Progenitor cell of endocrine pancreas (in vitro differentiated cells): ENCODE data around the gene SRGAP1. TPM values are rescaled to one million over a fixed set of nuclear protein-coding genes. Genes with fewer than 3 reads are reported as not detected.

Experiments
- DNase-seq: peaks from one replicate; pipeline ENCODE4 v3.0.0; 2021; ENCODE audit warnings: low spot score; ENCODE audit not compliant: unreplicated experiment
- H3K27ac Mint-ChIP-seq: 2 replicates; pipeline ENCODE4 v1.8.0; 2021; ENCODE audit warnings: mild to moderate bottlenecking, moderate library complexity, mixed read lengths
- H3K27me3 Mint-ChIP-seq: 2 replicates; pipeline ENCODE4 v1.8.0; 2021; ENCODE audit warnings: mixed read lengths
- H3K36me3 Mint-ChIP-seq: 2 replicates; pipeline ENCODE4 v1.8.0; 2022; ENCODE audit warnings: mixed read lengths; ENCODE audit not compliant: insufficient read depth
- H3K4me1 Mint-ChIP-seq: 2 replicates; pipeline ENCODE4 v1.8.0; 2021; ENCODE audit warnings: low read depth, mixed read lengths
- H3K4me3 Mint-ChIP-seq: 2 replicates; pipeline ENCODE4 v1.8.0; 2021; ENCODE audit warnings: low read depth, mild to moderate bottlenecking, moderate library complexity, mixed read lengths
- H3K9me3 Mint-ChIP-seq: 2 replicates; pipeline ENCODE4 v1.8.0; 2021; ENCODE audit warnings: low read depth, mixed read lengths
- total RNA-seq: library from RNA; stranded (reverse); gene quantifications from 2 replicates; pipeline ENCODE4 v1.2.1, GENCODE V29; 2021
- TF ChIP-seq, protein P1 (sequence below): fragments of 200-600 bp; sonication (generic); IDR thresholded peaks from one replicate; pipeline ENCODE4 v1.5.0; 2021; ENCODE audit warnings: antibody characterized with exemption, mild to moderate bottlenecking; ENCODE audit not compliant: unreplicated experiment

The SRGAP1 gene
- total RNA-seq, 1 donor from 2014 or later: 23.1 TPM

GRCh38 chr12:64170024-64170423, 325.5 kb downstream of the SRGAP1 start:
- H3K27ac Mint-ChIP-seq: no peak overlapping the region
- no peaks in the 10 kb centered on the region for H3K27me3 Mint-ChIP-seq
- H3K4me1 Mint-ChIP-seq: peaks cover 3% of the 10 kb centered on the region

DNA sequence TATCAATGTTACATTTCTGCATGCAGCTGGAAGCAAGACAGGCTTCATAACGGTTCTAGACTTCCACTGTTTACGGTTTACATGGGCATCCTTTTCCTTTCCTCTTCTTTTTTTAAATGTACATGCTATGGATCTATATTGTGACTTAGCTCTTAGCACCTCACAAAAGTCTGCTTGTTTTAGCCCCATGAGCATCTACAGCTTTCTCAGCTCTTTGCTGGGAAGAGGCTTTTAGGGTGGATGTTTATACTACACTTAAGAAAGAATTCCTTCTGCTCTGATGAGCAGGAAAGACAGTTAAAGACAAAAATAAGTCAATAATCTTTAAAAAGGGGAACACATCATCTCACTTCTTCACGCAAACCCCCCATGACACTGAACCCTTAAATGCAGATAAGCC, 326.2 kb downstream of the SRGAP1 start:
- no peak for DNase-seq
- TF ChIP-seq, protein P1, sequence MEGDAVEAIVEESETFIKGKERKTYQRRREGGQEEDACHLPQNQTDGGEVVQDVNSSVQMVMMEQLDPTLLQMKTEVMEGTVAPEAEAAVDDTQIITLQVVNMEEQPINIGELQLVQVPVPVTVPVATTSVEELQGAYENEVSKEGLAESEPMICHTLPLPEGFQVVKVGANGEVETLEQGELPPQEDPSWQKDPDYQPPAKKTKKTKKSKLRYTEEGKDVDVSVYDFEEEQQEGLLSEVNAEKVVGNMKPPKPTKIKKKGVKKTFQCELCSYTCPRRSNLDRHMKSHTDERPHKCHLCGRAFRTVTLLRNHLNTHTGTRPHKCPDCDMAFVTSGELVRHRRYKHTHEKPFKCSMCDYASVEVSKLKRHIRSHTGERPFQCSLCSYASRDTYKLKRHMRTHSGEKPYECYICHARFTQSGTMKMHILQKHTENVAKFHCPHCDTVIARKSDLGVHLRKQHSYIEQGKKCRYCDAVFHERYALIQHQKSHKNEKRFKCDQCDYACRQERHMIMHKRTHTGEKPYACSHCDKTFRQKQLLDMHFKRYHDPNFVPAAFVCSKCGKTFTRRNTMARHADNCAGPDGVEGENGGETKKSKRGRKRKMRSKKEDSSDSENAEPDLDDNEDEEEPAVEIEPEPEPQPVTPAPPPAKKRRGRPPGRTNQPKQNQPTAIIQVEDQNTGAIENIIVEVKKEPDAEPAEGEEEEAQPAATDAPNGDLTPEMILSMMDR: no peak
- peaks cover 3% of the 10 kb centered on the region for H3K4me1 Mint-ChIP-seq
- H3K9me3 Mint-ChIP-seq: peaks cover 2% of the 10 kb centered on the region
- no peak overlapping the region for H3K4me3 Mint-ChIP-seq
- H3K36me3 Mint-ChIP-seq: no peaks in the 10 kb centered on the region
- no peaks in the 10 kb centered on the region for H3K27me3 Mint-ChIP-seq
- H3K27ac Mint-ChIP-seq: no peak overlapping the region

More at GRCh38 chr12:64170024-64170423, 325.5 kb downstream of the SRGAP1 start:
- Mint-ChIP-seq H3K36me3 (no peaks in the 10 kb centered on the region), H3K9me3 (peaks cover 5% of the 10 kb centered on the region), H3K4me3 (no peak overlapping the region)
- no peak for DNase-seq
- TF ChIP-seq, protein P1: no peak

- peaks cover 5% of the 10 kb centered on the region for H3K4me1 Mint-ChIP-seq
- TF ChIP-seq, protein P1: no peak
- H3K36me3 Mint-ChIP-seq: no peaks in the 10 kb centered on the region
- no peak overlapping the region for H3K27ac Mint-ChIP-seq
- no peak for DNase-seq
- H3K9me3 Mint-ChIP-seq: no peaks in the 10 kb centered on the region
- no peaks in the 10 kb centered on the region for H3K27me3 Mint-ChIP-seq
- no peak overlapping the region for H3K4me3 Mint-ChIP-seq
These were observed 327.2 kb downstream of the SRGAP1 start for GRCh38 chr12:64171715-64172114.

DNA sequence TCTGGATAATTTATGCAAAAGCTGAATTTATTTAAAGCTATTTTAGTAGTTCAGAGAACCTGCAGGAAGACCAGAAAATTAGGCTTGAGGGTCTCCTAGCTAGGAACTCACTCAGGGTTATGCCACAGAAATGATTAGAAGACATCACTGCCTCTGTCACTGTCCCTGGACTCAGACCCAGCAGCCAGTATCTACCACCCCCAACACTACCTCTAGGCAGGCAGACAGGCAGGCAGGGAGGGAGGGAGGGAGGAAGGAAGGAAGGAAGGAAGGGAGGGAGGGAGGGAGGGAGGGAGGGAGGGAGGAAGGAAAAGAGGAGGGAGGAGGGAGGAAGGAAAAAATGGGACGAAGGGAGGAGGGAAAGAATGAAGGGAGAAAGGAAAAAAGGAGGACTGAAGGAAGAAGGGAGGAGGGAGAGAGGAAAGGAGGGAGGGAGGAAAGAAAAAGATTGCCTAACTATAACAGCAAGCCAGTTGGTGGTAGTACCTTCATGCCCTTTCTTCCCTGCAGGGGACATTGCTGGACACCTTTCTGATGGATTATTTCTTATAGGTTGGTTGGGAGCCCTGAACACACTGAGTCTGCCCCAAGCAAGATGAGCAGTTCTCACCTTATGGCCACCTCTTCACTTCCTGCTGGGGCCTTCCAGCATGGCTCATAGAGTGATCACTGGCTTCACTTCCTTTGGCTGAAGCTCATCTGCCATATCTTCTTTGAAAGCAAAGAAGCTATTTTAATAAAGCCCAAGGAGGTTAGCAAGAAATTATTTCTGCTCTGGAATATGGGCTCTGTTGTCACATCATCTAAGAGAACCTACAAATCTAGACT, 327.9 kb downstream of the SRGAP1 start:
- H3K27ac Mint-ChIP-seq: no peak overlapping the region
- no peak overlapping the region for H3K4me3 Mint-ChIP-seq
- H3K4me1 Mint-ChIP-seq: peaks cover 5% of the 10 kb centered on the region
- TF ChIP-seq, protein P1: no peak
- H3K9me3 Mint-ChIP-seq: no peaks in the 10 kb centered on the region
- H3K36me3 Mint-ChIP-seq: no peaks in the 10 kb centered on the region
- no peak for DNase-seq
- no peaks in the 10 kb centered on the region for H3K27me3 Mint-ChIP-seq

- no peak overlapping the region for H3K27ac Mint-ChIP-seq
- H3K9me3 Mint-ChIP-seq: no peaks in the 10 kb centered on the region
- TF ChIP-seq, protein P1: no peak
- H3K36me3 Mint-ChIP-seq: no peaks in the 10 kb centered on the region
- H3K4me1 Mint-ChIP-seq: peaks cover 6% of the 10 kb centered on the region
- H3K27me3 Mint-ChIP-seq: no peaks in the 10 kb centered on the region
- no peak overlapping the region for H3K4me3 Mint-ChIP-seq
- no peak for DNase-seq
These were observed 329.0 kb downstream of the SRGAP1 start for GRCh38 chr12:64173456-64173855.
